H9 (cell line): Measurements from ENCODE around the gene SYTL5. TPM values are rescaled to one million over a fixed set of nuclear protein-coding genes. Genes with fewer than 3 reads are reported as not detected.

ENCODE experiments used
- DNase-seq: peaks from one replicate; pipeline ENCODE4 v3.0.0-alpha.2; 2017
- H2AFZ ChIP-seq: one replicate; pipeline ENCODE4 v1.6.1; 2013; ENCODE audit warnings: mild to moderate bottlenecking, low read length, control low read depth, moderate library complexity
- H2AK5ac ChIP-seq: 2 replicates; pipeline ENCODE4 v1.6.1; 2013; ENCODE audit warnings: low read length, control low read depth, mixed read lengths; ENCODE audit not compliant: insufficient read length
- H2BK120ac ChIP-seq: one replicate; pipeline ENCODE4 v1.6.1; 2013; ENCODE audit warnings: low read depth, mild to moderate bottlenecking, low read length, control low read depth, inconsistent platforms; ENCODE audit not compliant: poor library complexity, severe bottlenecking
- H2BK12ac ChIP-seq: 2 replicates; pipeline ENCODE4 v1.6.1; 2013; ENCODE audit warnings: low read length, control low read depth, mixed read lengths, low read depth; ENCODE audit not compliant: insufficient read length
- H2BK15ac ChIP-seq: 2 replicates; pipeline ENCODE4 v1.6.1; 2013; ENCODE audit warnings: low read depth, low read length, control low read depth
- H2BK20ac ChIP-seq: one replicate; pipeline ENCODE4 v1.6.1; 2013; ENCODE audit warnings: low read depth, mild to moderate bottlenecking, low read length, control low read depth, inconsistent platforms; ENCODE audit not compliant: poor library complexity, severe bottlenecking
- H2BK5ac ChIP-seq: 2 replicates; pipeline ENCODE4 v1.6.1; 2013; ENCODE audit warnings: low read length, control low read depth, mixed read lengths; ENCODE audit not compliant: insufficient read length
- H3K14ac ChIP-seq: 2 replicates; pipeline ENCODE4 v1.6.1; 2013; ENCODE audit warnings: low read length, control low read depth; ENCODE audit not compliant: insufficient read depth
- H3K18ac ChIP-seq: 2 replicates; pipeline ENCODE4 v1.6.1; 2013; ENCODE audit warnings: low read depth, mild to moderate bottlenecking, mixed read lengths, low read length, control low read depth; ENCODE audit not compliant: insufficient read length
- H3K23ac ChIP-seq: 2 replicates; pipeline ENCODE4 v1.6.1; 2013; ENCODE audit warnings: low read length, control low read depth, mixed read lengths, low read depth; ENCODE audit not compliant: insufficient read length
- H3K23me2 ChIP-seq: 2 replicates; pipeline ENCODE4 v1.6.1; 2013; ENCODE audit warnings: low read depth, mild to moderate bottlenecking, mixed read lengths, low read length, control low read depth; ENCODE audit not compliant: insufficient read length, poor library complexity, severe bottlenecking
- H3K27ac ChIP-seq: 2 replicates; pipeline ENCODE4 v1.5.1; 2013; ENCODE audit warnings: low read length, control low read depth, mixed read lengths, low read depth; ENCODE audit not compliant: insufficient read length
- H3K27me3 ChIP-seq: 2 replicates; pipeline ENCODE4 v1.6.1; 2013; ENCODE audit warnings: low read length, control low read depth, inconsistent platforms; ENCODE audit not compliant: insufficient read depth
- H3K4ac ChIP-seq: 2 replicates; pipeline ENCODE4 v1.6.1; 2013; ENCODE audit warnings: low read depth, mild to moderate bottlenecking, control low read depth, inconsistent platforms, low read length, moderate library complexity
- H3K4me1 ChIP-seq: 2 replicates; pipeline ENCODE4 v1.6.1; 2013; ENCODE audit warnings: low read length, control low read depth, inconsistent platforms; ENCODE audit not compliant: insufficient read depth
- H3K4me2 ChIP-seq: 2 replicates; pipeline ENCODE4 v1.6.1; 2013; ENCODE audit warnings: low read length, control low read depth, mixed read lengths; ENCODE audit not compliant: insufficient read length, insufficient read depth
- H3K56ac ChIP-seq: 2 replicates; pipeline ENCODE4 v1.6.1; 2013; ENCODE audit warnings: low read depth, mild to moderate bottlenecking, mixed read lengths, low read length, control low read depth; ENCODE audit not compliant: insufficient read length
- H3K79me1 ChIP-seq: 2 replicates; pipeline ENCODE4 v1.6.1; 2013; ENCODE audit warnings: low read depth, mild to moderate bottlenecking, moderate library complexity, low read length, control low read depth, inconsistent platforms; ENCODE audit not compliant: insufficient read depth, poor library complexity, severe bottlenecking
- H3K79me2 ChIP-seq: 2 replicates; pipeline ENCODE4 v1.6.1; 2013; ENCODE audit warnings: low read length, control low read depth, inconsistent platforms; ENCODE audit not compliant: insufficient read depth
- H3K9ac ChIP-seq: 2 replicates; pipeline ENCODE4 v1.6.1; 2013; ENCODE audit warnings: low read length, control low read depth, mixed read lengths; ENCODE audit not compliant: insufficient read length; ENCODE audit errors: extremely low read depth
- H3K9me3 ChIP-seq: one replicate; pipeline ENCODE4 v1.6.1; 2013; ENCODE audit warnings: low read depth, low read length, inconsistent platforms; ENCODE audit not compliant: control insufficient read depth
- H3T11ph ChIP-seq: one replicate; pipeline ENCODE4 v1.6.1; 2013; ENCODE audit warnings: mild to moderate bottlenecking, low read length, control low read depth, inconsistent platforms
- H4K20me1 ChIP-seq: one replicate; pipeline ENCODE4 v1.6.1; 2013; ENCODE audit not compliant: control insufficient read depth, insufficient read length, insufficient read depth
- H4K5ac ChIP-seq: 2 replicates; pipeline ENCODE4 v1.6.1; 2013; ENCODE audit warnings: low read depth, mild to moderate bottlenecking, mixed read lengths, low read length, control low read depth; ENCODE audit not compliant: insufficient read length
- H4K8ac ChIP-seq: replicated peaks from 2 replicates; pipeline ENCODE4 v1.6.1; 2013; ENCODE audit warnings: low read length, control low read depth, mixed read lengths, low read depth; ENCODE audit not compliant: insufficient read length
- H4K91ac ChIP-seq: 2 replicates; pipeline ENCODE4 v1.6.1; 2013; ENCODE audit warnings: low read depth, mild to moderate bottlenecking, moderate library complexity, mixed read lengths, low read length, control low read depth; ENCODE audit not compliant: insufficient read length
- H3K27ac Mint-ChIP-seq, 3 experiments: 2 replicates in 2 of 3; 3 replicates in 1 of 3; pipeline ENCODE4 v1.8.0; 2020 to 2021; ENCODE audit warnings: mixed read lengths in 3 of 3, mild to moderate bottlenecking in 1 of 3, moderate library complexity in 1 of 3
- H3K27me3 Mint-ChIP-seq: 2 replicates; pipeline ENCODE4 v1.8.0; 2021; ENCODE audit warnings: low read depth, mild to moderate bottlenecking, moderate library complexity, mixed read lengths
- H3K36me3 Mint-ChIP-seq, 3 experiments: 2 replicates in 2 of 3; 3 replicates in 1 of 3; pipeline ENCODE4 v1.8.0; 2020 to 2021; ENCODE audit warnings: low read depth in 3 of 3, mixed read lengths in 3 of 3; ENCODE audit not compliant: insufficient read depth in 1 of 3
- H3K4me1 Mint-ChIP-seq, 2 experiments: 2 replicates each; pipeline ENCODE4 v1.8.0; 2020; ENCODE audit warnings: mixed read lengths in 2 of 2
- H3K4me3 Mint-ChIP-seq, 2 experiments: 2 replicates in 1 of 2; 3 replicates in 1 of 2; pipeline ENCODE4 v1.8.0; 2020 to 2021; ENCODE audit warnings: mild to moderate bottlenecking in 2 of 2, mixed read lengths in 2 of 2, moderate library complexity in 1 of 2
- H3K9me3 Mint-ChIP-seq, 2 experiments: 2 replicates in 1 of 2; 3 replicates in 1 of 2; pipeline ENCODE4 v1.8.0; 2020; ENCODE audit warnings: mild to moderate bottlenecking in 2 of 2, mixed read lengths in 2 of 2, moderate library complexity in 1 of 2
- WGBS: extraction: QIAGEN DNeasy Blood & Tissue Kit; methylation state at CpG from one replicate; pipeline ENCODE4 v1.1.7; 2013; ENCODE audit warnings: missing lambda C conversion rate, low lambda C conversion rate, mixed read lengths; ENCODE audit not compliant: insufficient read length; ENCODE audit errors: extremely low coverage; 5-methylcytosine and 5-hydroxymethylcytosine counted together
- total RNA-seq: library from RNA; stranded (reverse); gene quantifications from 2 replicates; pipeline ENCODE4 v1.2.1, GENCODE V29; 2021
- TF ChIP-seq, protein P1 (sequence below): fragments of 200-600 bp; sonication (generic); conservative IDR thresholded peaks from 3 replicates; pipeline ENCODE4 v1.8.0; 2021; ENCODE audit warnings: antibody characterized with exemption, mild to moderate bottlenecking

The SYTL5 gene
- total RNA-seq, 1 experiment from 2014 or later = 0.15 TPM

DNA sequence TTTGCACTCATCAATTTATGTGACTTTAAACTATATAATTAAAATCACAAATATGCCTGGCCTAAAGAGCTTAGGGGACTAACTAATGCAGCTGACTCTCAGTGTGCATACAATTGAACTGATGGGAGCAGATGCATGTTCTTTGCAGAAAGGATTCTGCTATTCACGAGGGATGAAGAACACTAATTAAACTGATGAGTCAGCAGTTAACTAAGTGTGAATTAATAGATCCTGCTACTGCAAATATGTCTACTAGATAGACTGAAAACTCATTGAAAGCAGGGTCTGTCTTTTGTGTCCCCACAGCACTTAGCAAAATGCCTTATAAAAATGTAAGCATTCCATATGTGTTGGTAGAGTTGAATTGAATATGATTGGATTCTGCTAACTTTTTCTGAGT is 110.4 kb downstream of the SYTL5 start:
- Histone ChIP-seq H3K9me3 (no peaks in the 10 kb centered on the region), H3K56ac (no peak overlapping the region), H3K27me3 (no peaks in the 10 kb centered on the region), H4K91ac (no peak overlapping the region), H3K4ac (no peak overlapping the region), H2AFZ (no peak overlapping the region), H2BK5ac (no peak overlapping the region), H3K79me1 (no peaks in the 10 kb centered on the region), H2AK5ac (no peak overlapping the region), H3K23me2 (no peaks in the 10 kb centered on the region), H3T11ph (no peak overlapping the region), H3K23ac (no peak overlapping the region), H2BK15ac (no peak overlapping the region), H4K20me1 (no peaks in the 10 kb centered on the region), H2BK20ac (no peak overlapping the region), H3K4me2 (no peak overlapping the region), H3K9ac (no peak overlapping the region), H3K18ac (no peak overlapping the region), H4K5ac (no peak overlapping the region), H2BK12ac (no peak overlapping the region), H3K4me1 (no peaks in the 10 kb centered on the region), H3K14ac (no peak overlapping the region), H2BK120ac (no peak overlapping the region), H4K8ac (no peak overlapping the region), H3K27ac (no peak overlapping the region), H3K79me2 (no peaks in the 10 kb centered on the region)
- WGBS = no CpG with 5 or more reads among the region's 1 CpG
- no peak for DNase-seq
- H3K9me3 Mint-ChIP-seq = peaks cover 47 to 48% of the 10 kb centered on the region in 2 experiments
- H3K27me3 Mint-ChIP-seq = no peaks in the 10 kb centered on the region
- H3K36me3 Mint-ChIP-seq = no peaks in the 10 kb centered on the region
- no peak overlapping the region for H3K27ac Mint-ChIP-seq
- TF ChIP-seq, protein P1, sequence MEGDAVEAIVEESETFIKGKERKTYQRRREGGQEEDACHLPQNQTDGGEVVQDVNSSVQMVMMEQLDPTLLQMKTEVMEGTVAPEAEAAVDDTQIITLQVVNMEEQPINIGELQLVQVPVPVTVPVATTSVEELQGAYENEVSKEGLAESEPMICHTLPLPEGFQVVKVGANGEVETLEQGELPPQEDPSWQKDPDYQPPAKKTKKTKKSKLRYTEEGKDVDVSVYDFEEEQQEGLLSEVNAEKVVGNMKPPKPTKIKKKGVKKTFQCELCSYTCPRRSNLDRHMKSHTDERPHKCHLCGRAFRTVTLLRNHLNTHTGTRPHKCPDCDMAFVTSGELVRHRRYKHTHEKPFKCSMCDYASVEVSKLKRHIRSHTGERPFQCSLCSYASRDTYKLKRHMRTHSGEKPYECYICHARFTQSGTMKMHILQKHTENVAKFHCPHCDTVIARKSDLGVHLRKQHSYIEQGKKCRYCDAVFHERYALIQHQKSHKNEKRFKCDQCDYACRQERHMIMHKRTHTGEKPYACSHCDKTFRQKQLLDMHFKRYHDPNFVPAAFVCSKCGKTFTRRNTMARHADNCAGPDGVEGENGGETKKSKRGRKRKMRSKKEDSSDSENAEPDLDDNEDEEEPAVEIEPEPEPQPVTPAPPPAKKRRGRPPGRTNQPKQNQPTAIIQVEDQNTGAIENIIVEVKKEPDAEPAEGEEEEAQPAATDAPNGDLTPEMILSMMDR = no peak
- no peak overlapping the region for H3K4me3 Mint-ChIP-seq
- no peaks in the 10 kb centered on the region for H3K4me1 Mint-ChIP-seq
